HG02870 (cell line): Measurements from ENCODE around the gene SNN.

ENCODE experiments used
- ATAC-seq: cut with Tn5 transposase; IDR thresholded peaks from one replicate; pipeline ENCODE4 v1.9.1; 2021; ENCODE audit warnings: mild to moderate bottlenecking, moderate library complexity; ENCODE audit not compliant: unreplicated experiment

SNN gene

GRCh38 chr16:11696266-11697012 is 28.2 kb downstream of the SNN start:
- ATAC-seq: no peak

GRCh38 chr16:11697319-11697718 is 29.1 kb downstream of the SNN start:
- ATAC-seq: no peak

- no peak for ATAC-seq
These were observed 30.0 kb downstream of the SNN start for GRCh38 chr16:11698271-11698689.

DNA sequence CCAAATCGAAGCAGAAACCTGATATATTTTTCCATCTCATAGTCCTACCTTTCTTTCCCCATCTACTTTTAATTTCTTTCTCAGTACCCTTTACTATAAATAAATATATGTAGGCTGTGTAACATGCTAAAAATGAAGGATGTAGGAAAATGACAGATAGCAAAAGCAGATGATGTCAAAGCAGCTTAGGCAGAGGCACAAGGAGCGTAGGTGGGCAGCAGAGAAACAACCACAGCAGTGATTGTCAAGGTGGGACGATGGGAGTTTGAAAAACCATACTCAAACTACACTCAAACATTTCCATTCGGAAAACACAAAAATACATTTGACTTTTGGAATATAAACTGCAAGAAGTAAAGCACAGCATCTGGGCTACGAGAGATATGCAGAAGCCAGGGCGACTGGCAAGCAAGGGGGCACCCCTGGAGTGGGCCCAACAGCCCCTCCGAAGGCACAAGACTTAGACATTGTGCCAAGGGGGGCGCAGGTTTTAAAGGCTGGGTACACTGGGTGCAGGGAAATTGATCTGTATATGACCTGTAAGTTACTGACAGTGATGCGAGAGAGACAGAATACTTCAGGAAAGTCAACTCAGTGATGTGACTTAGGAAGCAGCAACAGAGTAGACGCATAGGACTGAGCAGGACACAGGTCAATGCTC is 31.1 kb downstream of the SNN start:
- ATAC-seq: no peak

- no peak for ATAC-seq
These were observed 32.2 kb downstream of the SNN start for GRCh38 chr16:11700264-11701029.

DNA sequence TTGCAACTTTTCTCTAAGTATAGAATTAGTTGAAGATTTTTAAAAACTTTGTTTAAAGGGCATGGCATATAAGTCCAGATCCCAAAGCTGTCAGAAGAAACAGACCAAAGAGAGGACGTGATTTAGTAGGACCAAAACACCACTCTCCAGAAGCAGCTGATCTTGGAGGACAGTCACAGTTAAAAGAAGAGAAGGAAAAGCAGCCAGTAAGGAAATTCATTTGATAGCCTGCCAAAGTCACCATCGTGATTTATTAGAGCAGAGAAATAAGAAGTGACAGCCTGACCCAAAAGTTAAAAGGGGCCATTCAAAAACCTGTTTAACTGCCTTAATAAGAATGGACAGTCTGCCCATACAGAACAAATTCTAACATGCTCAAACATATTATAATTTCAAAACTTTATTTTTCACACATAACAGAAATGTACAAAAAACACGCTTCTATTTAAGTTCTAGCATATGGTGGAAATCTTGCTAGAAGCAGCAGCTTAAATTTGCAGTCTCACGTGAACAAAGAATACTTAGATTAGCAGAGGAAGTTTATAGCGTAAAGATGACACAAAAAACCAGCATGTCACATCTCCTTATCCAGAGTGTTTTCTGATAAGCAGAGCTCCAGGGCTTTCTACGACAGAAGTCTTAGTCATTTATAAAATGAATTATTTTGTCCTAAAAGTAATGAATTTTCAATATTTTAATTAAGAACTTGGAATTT is 37.2 kb downstream of the SNN start:
- ATAC-seq: no peak

GRCh38 chr16:11706180-11706742 is 38.0 kb downstream of the SNN start:
- ATAC-seq: no peak

DNA sequence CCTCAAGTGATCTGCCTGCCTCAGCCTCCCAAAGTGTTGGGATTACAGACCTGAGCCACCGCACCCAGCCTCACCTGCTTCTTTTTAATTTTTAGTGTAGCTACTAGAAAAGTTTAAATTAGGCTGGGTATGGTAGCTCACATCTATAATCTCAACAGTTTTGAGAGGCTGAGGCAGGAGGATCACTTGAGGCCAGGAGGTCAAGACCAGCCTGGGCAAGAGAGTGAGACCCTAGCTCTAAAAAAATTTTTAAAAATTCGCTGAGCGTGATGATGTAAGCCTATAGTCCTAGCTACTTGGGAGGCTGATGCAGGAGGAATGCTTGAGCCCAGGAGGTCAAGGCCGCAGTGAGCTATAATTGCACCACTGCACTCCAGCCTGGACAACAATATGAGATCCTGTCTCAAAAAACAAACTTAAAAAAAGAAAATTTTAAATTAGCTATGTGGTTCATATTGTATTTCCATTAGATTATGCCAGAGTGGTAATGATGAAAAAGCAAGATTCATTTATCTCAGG is 39.5 kb downstream of the SNN start:
- ATAC-seq: no peak

GRCh38 chr16:11708421-11708820 is 40.2 kb downstream of the SNN start:
- no peak for ATAC-seq

DNA sequence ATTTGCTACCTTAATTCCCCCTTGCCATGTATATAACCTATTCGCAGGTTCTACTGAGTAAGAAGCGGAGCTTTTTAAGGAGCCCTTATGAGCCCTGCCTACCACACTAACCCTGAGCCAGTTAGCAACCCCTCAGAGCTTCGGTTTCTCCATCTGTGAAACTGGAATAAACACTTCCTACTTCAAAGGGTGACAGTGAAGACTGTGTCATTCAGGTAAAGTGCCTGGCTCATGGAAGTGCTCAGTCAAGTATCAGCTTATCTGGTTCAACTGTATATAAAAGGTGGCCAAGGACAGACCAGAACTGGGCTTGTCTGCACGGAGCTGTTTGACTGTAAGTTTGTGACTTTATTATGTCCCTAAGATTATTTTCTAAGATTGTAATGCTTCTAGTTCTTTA is 43.4 kb downstream of the SNN start:
- ATAC-seq: no peak

DNA sequence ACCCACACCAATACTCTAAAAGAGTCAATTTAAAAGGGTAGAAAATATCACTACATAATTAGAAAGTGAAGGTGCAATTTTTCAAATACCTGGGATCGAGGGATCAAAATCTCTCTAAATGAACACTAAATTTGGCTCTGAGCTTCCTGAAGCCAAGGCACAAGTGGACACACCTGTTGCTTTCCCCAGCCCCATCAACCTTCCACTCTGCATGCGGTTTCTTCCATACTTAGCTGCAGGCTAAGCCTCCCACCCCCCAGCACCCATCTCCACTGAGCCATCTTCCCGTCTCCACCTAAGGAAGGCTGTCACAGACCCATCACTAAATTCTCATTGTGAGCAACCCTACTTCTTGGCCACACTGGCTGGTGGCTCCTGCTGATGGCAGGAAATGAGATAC is 43.9 kb downstream of the SNN start:
- ATAC-seq: no peak

DNA sequence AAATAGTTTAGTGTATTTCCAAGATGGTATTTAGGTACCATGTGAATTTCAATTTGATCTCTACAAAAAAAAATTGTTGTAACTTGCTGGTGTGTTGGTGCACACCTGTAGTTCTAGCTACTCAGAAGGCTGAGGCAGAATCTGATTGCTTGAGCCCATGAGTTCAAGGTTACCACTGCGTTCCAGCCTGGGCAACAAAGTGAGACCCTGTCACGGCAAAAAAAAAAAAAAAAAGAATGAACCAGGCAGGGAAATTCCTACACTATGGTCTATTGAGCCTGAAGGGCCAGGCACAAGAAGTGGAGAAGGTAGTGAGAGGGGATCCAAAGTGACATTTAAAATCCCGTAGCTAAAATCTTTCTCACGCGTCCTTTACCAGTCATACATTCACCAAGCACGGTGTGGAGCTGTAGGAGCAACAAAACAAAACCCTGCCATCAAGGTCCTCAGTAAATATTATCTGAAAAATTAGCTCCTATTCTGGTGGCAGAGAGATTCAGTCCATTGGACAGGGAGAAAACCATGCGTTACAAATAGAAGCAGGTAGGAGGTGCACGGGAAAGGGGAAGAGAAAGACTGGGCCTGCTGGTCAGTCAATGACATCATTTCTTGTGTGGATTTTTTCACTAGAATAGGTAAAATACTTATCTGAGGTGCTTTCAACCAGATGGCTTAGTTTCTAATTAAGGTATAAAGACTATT is 47.1 kb downstream of the SNN start:
- ATAC-seq: no peak

DNA sequence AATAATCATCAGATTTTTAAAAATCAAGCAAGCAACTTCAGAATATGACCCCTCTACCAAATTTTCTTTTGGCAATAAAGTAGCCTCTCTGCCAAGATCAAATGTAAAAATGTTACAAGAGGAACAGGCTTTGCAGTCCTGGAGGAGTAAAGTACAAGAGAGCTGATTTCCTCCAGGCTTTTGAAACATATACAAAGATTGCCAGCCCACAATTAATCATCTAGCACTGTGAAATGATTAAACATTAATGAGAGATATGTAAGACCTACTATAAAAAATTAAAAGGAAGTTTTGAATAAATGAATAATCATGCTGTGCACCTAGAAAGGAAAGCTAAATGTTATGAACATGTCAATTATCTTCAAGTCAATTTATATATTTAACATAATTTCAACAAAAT is 48.1 kb downstream of the SNN start:
- ATAC-seq: no peak

- ATAC-seq: no peak
These were observed 49.6 kb downstream of the SNN start for GRCh38 chr16:11717811-11718210.

GRCh38 chr16:11719171-11719570 is 50.9 kb downstream of the SNN start:
- no peak for ATAC-seq

GRCh38 chr16:11719762-11720161 is 51.5 kb downstream of the SNN start:
- no peak for ATAC-seq

DNA sequence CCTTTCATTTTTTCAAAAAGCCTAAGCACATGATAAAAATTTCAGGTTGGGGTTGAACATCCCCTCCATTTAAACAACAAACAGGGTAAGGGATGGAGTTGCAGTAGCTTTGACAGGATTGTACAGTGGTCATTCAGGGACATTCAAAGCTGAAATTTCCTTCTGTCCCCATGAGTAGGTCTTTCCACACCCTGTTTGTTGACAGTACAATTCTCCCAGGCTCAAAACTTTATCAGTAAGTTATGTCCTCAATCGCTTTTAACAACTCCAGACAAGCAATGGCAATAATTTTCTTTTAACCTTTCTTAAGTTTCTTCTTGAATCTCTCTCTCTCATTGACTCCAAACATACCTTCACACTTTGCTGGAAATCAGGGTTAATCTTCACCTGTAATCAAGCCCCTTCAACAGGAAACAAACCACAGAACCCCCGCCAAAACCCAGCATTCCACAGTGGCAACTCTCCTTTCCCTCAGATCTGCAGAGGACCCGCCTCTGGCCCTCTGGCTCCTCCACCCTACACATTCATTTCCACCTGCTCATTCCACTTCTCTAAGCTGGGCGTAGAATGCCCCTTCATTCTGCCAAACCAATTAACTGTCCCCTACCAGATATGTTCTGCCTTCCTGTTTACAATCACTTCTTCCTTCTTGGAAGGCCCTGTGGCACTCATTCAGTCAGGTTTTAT is 53.7 kb downstream of the SNN start:
- ATAC-seq: no peak

DNA sequence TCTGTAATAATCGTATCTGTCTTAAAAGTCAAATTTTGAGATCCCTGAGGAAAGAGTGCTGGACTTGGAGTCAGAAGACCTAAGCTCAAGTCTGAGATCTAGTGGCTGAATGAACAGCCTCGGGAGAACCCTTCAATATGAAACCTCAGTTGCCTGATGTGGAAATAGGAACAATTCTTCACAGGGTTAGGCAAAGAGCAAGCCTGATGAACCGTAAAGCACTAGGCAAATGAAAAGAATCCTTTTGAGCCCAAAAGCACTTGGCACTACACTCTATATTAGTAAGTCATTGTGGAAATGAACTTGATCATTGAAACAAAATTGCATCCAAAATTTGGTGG is 54.2 kb downstream of the SNN start:
- no peak for ATAC-seq

DNA sequence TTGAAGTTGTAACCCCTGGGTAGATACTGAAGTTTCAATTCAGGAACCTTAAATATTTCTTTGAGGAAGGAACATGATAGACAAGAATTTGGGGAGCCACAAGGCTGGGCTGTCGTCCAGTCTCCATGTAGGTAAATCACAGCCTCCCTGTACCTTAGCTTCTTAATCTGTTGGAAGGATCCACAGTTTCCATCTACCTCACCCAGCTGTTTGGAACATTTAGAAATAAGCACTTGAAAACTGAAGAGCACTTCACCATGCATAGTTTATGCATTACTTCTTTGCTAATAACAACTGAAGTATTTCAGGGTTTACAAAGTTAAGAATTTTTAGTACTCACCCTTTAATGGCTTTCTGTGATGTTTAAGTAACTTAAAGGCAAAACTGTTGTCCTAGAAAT is 57.2 kb downstream of the SNN start:
- ATAC-seq: no peak

DNA sequence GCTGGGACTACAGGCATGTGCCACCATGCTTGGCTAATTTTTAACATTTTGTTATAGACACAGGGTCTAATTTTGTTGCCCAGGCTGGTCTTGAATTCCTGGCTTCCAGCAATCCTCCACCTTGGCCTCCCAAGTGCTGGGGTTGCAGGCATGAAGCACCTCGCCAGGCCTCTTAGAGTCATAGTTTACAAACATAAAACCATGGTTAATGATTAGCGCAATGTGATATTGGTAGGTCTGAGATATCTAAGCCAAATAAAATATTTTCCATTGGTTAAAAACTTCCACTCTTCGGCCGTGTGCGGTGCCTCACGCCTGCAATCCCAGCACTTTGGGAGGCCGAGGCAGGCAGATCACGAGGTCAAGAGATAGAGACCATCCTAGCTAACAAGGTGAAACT is 57.8 kb downstream of the SNN start:
- ATAC-seq: no peak
